Ectodermal cell (in vitro differentiated cells): ENCODE measurements around the gene GKN2.

ENCODE experiments used
- H3K27ac ChIP-seq: 2 replicates; pipeline ENCODE4 v1.7.0; 2013; ENCODE audit warnings: mild to moderate bottlenecking, low read depth, low read length; ENCODE audit not compliant: insufficient read depth, poor library complexity, severe bottlenecking
- H3K27me3 ChIP-seq: 2 replicates; pipeline ENCODE4 v1.7.0; 2013; ENCODE audit warnings: mild to moderate bottlenecking, low read length; ENCODE audit not compliant: insufficient read depth, control insufficient read depth, poor library complexity, severe bottlenecking
- H3K36me3 ChIP-seq: one replicate; pipeline ENCODE4 v1.7.0; 2013; ENCODE audit warnings: low read length; ENCODE audit not compliant: control insufficient read depth, insufficient read depth
- H3K4me1 ChIP-seq: one replicate; pipeline ENCODE4 v1.7.0; 2013; ENCODE audit warnings: low read length; ENCODE audit not compliant: control insufficient read depth, insufficient read depth
- H3K4me3 ChIP-seq: 2 replicates; pipeline ENCODE4 v1.7.0; 2013; ENCODE audit warnings: low read depth, low read length, control low read depth; ENCODE audit not compliant: insufficient read depth
- H3K9me3 ChIP-seq: 2 replicates; pipeline ENCODE4 v1.7.0; 2013; ENCODE audit warnings: mild to moderate bottlenecking, low read length, moderate library complexity; ENCODE audit not compliant: control insufficient read depth
- WGBS, 2 experiments: methylation state at CpG; one replicate each; pipeline ENCODE4 v1.1.7; 2013; ENCODE audit warnings: missing lambda C conversion rate in 2 of 2; 5-methylcytosine and 5-hydroxymethylcytosine counted together

GKN2 gene

GRCh38 chr2:68926796-68927195 is 25.9 kb downstream of the GKN2 start:
- H3K4me3 ChIP-seq, result no peak overlapping the region
- H3K27ac ChIP-seq, result no peak overlapping the region
- 84 to 86% methylated on average over 4 of the region's 4 CpGs for WGBS, 2 experiments
- no peaks in the 10 kb centered on the region for H3K36me3 ChIP-seq
- no peaks in the 10 kb centered on the region for H3K4me1 ChIP-seq
- no peaks in the 10 kb centered on the region for H3K27me3 ChIP-seq
- H3K9me3 ChIP-seq, result no peaks in the 10 kb centered on the region

GRCh38 chr2:68925295-68925896 is 27.3 kb downstream of the GKN2 start:
- Histone ChIP-seq H3K27me3 (no peaks in the 10 kb centered on the region), H3K9me3 (no peaks in the 10 kb centered on the region), H3K4me1 (no peaks in the 10 kb centered on the region), H3K36me3 (no peaks in the 10 kb centered on the region), H3K4me3 (no peak overlapping the region), H3K27ac (no peak overlapping the region)
- 61% methylated on average over 9 of the region's 9 CpGs for WGBS, 2 experiments

DNA sequence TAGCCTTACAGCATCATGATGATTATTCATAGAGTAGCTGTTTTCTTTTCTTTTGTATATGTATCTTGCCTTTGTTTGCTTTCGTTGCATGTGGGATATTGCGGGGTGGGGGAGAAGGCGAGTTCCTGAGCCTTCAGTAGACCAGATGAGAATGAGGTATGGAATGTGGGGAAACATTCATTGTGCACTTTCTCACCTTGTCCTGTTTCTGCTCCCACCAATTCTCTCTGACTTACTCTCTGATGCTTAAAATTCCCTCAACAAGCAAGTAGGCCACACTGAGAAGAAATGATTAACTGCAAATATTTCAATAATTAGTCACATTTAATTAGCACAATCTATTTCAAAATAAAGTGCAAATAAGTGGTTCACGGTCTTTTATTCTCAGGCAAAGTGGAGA is 31.0 kb downstream of the GKN2 start:
- no peak overlapping the region for H3K4me3 ChIP-seq
- H3K27me3 ChIP-seq, result no peaks in the 10 kb centered on the region
- 83 to 87% methylated on average over 4 of the region's 4 CpGs for WGBS, 2 experiments
- no peak overlapping the region for H3K27ac ChIP-seq
- no peaks in the 10 kb centered on the region for H3K9me3 ChIP-seq
- H3K36me3 ChIP-seq, result no peaks in the 10 kb centered on the region
- no peaks in the 10 kb centered on the region for H3K4me1 ChIP-seq

- Histone ChIP-seq H3K27me3 (no peaks in the 10 kb centered on the region), H3K36me3 (no peaks in the 10 kb centered on the region), H3K4me1 (no peaks in the 10 kb centered on the region), H3K4me3 (no peak overlapping the region), H3K9me3 (no peaks in the 10 kb centered on the region), H3K27ac (no peak overlapping the region)
- WGBS, 2 experiments, result 92 to 98% methylated on average over 6 of the region's 6 CpGs
Measured at GRCh38 chr2:68920481-68921170, 32.1 kb downstream of the GKN2 start.

DNA sequence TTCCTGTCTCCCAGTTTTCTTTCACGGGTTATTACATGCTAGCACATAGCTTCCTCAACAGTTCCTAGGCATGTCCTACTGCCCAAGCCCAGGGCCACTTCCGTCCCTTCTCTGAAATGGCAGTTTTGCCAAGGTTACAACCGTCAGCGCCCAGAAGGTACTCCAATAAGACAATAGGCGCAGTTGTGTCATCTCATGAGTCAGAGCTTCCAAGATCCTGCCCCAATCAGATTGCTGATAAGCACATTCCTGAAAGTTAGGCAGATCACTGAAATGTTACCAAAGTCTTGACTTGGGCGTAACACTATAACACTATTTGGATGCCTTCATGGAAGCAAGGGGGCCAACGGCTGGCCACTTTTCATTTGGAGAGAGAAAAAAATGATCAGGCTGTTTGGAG is 34.2 kb downstream of the GKN2 start:
- H3K4me1 ChIP-seq, result no peaks in the 10 kb centered on the region
- no peaks in the 10 kb centered on the region for H3K27me3 ChIP-seq
- H3K9me3 ChIP-seq, result no peaks in the 10 kb centered on the region
- H3K4me3 ChIP-seq, result no peak overlapping the region
- H3K27ac ChIP-seq, result no peak overlapping the region
- H3K36me3 ChIP-seq, result no peaks in the 10 kb centered on the region
- 90 to 95% methylated on average over 7 of the region's 7 CpGs for WGBS, 2 experiments

GRCh38 chr2:68917034-68917718 is 35.5 kb downstream of the GKN2 start:
- H3K27ac ChIP-seq, result no peak overlapping the region
- no peak overlapping the region for H3K4me3 ChIP-seq
- no peaks in the 10 kb centered on the region for H3K27me3 ChIP-seq
- no peaks in the 10 kb centered on the region for H3K4me1 ChIP-seq
- H3K9me3 ChIP-seq, result no peaks in the 10 kb centered on the region
- 86 to 88% methylated on average over 1 to 3 of the region's 3 CpGs for WGBS, 2 experiments
- H3K36me3 ChIP-seq, result no peaks in the 10 kb centered on the region

DNA sequence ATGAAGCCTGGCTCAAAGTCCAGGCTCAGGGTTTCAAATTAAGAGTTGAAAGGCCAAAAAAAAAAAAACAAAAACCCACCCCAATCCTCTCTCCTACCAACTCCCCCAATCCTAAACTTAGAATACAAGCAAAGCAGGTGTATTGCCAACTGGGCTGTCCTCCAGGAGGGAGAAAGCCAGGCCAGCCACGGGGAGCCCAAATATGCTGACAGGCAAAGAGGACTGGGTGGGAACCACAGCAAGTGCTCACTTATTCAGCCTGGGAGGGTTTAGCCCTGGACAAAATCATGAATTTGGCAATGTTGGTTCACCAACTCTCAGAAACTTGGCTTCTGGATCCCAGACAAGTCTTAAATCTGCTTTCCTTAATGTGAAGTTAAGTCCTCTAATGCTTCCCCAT is 36.5 kb downstream of the GKN2 start:
- no peaks in the 10 kb centered on the region for H3K27me3 ChIP-seq
- no peaks in the 10 kb centered on the region for H3K9me3 ChIP-seq
- no peak overlapping the region for H3K27ac ChIP-seq
- no peak overlapping the region for H3K4me3 ChIP-seq
- 84 to 86% methylated on average over 1 of the region's 1 CpG for WGBS, 2 experiments
- no peaks in the 10 kb centered on the region for H3K4me1 ChIP-seq
- no peaks in the 10 kb centered on the region for H3K36me3 ChIP-seq

DNA sequence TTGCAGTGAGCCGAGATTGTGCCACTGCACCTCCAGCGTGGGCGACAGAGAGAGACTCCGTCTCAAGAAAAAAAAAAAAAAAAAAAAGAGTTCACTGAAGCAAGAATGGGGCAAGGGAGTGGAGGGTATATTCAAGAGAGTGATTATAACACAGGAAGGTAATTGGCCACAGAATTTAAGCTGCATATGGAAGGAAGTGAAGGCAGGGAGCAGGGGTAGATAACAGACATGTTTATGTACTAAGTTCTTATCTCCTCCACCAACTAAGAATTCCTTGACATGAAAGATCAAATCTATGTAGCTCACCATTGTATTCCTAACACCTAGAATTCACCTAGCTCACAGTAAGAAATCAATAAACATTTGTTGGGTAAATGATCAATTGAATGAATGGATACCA is 37.3 kb downstream of the GKN2 start:
- Histone ChIP-seq H3K4me3 (no peak overlapping the region), H3K27ac (no peak overlapping the region), H3K27me3 (no peaks in the 10 kb centered on the region), H3K4me1 (no peaks in the 10 kb centered on the region), H3K9me3 (no peaks in the 10 kb centered on the region), H3K36me3 (no peaks in the 10 kb centered on the region)
- 86 to 90% methylated on average over 4 of the region's 4 CpGs for WGBS, 2 experiments

DNA sequence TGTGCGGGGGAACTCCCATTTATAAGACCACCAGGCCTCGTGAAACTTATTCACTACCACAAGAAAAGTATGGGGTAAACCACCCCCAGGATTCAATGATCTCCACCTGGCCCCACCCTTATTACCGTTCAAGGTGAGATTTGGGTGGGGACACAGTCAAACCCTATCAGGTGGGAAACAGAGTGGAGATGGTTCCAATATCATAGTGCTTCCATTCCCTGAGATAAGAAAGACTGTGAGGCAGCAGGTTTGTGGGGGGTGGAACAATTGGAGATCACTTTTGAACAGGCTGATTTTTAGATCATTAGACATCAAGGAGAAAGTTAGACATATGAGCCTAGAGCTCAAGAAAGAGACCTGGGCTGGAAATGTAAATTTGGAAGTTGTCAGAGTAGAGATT is 39.3 kb downstream of the GKN2 start:
- Histone ChIP-seq H3K4me1 (no peaks in the 10 kb centered on the region), H3K27me3 (no peaks in the 10 kb centered on the region)
- WGBS, 2 experiments, result 76 to 92% methylated on average over 3 of the region's 3 CpGs

GRCh38 chr2:68912732-68913131 is 40.0 kb downstream of the GKN2 start:
- Histone ChIP-seq H3K36me3 (no peaks in the 10 kb centered on the region), H3K4me3 (no peak overlapping the region), H3K9me3 (no peaks in the 10 kb centered on the region), H3K27ac (no peak overlapping the region), H3K4me1 (no peaks in the 10 kb centered on the region), H3K27me3 (no peaks in the 10 kb centered on the region)
- WGBS, 2 experiments, result 72 to 77% methylated on average over 2 of the region's 2 CpGs

More for the DNA sequence above, 39.3 kb downstream of the GKN2 start:
- H3K27ac ChIP-seq, result no peak overlapping the region
- no peaks in the 10 kb centered on the region for H3K36me3 ChIP-seq
- no peak overlapping the region for H3K4me3 ChIP-seq
- no peaks in the 10 kb centered on the region for H3K9me3 ChIP-seq
